H1 (cell line): Measurements from ENCODE around the gene ASTN2. TPM values are rescaled to one million over a fixed set of nuclear protein-coding genes. Genes with fewer than 3 reads are reported as not detected.

Experiments
- CTCF ChIA-PET: fragments of 300-600 bp; sonication (Branson Sonifier 250); formaldehyde crosslinking; loops from one replicate; lab custom pipeline; 2021; ENCODE audit not compliant: partially characterized antibody; lab: Charles Lee
- POLR2A ChIA-PET: fragments of 300-600 bp; sonication (Branson Sonifier 250); formaldehyde crosslinking; loops from one replicate; lab custom pipeline; 2021; ENCODE audit warnings: inconsistent platforms; ENCODE audit not compliant: partially characterized antibody; lab: Charles Lee
- DNase-seq, 2 experiments: peaks; one replicate each; pipeline versions ENCODE4 v3.0.0 to v3.0.0-alpha.2; 2010 to 2022; ENCODE audit warnings: low spot score in 2 of 2, low read depth in 1 of 2, mixed read lengths in 1 of 2
- FAIRE-seq: peaks from 2 replicates; lab custom pipeline; 2011; peaks lifted over from hg19 to GRCh38; lab: Jason Lieb, UNC
- H2AFZ ChIP-seq: 2 replicates; pipeline ENCODE4 v1.8.1; 2012; ENCODE audit warnings: low read length, inconsistent platforms
- H2AK5ac ChIP-seq: 2 replicates; pipeline ENCODE4 v1.6.1; 2013; ENCODE audit warnings: low read depth, low read length
- H2BK120ac ChIP-seq: replicated peaks from 2 replicates; pipeline ENCODE3; 2013; ENCODE audit warnings: low read depth, low read length, inconsistent platforms
- H2BK12ac ChIP-seq: 2 replicates; pipeline ENCODE4 v1.6.1; 2013; ENCODE audit warnings: low read depth, low read length
- H2BK15ac ChIP-seq: 2 replicates; pipeline ENCODE4 v1.6.1; 2013; ENCODE audit warnings: low read length
- H2BK20ac ChIP-seq: 2 replicates; pipeline ENCODE4 v1.6.1; 2013; ENCODE audit warnings: low read length
- H2BK5ac ChIP-seq: 2 replicates; pipeline ENCODE4 v1.6.1; 2013; ENCODE audit warnings: low read depth, low read length
- H3K14ac ChIP-seq: 2 replicates; pipeline ENCODE4 v1.6.1; 2013; ENCODE audit warnings: inconsistent platforms; ENCODE audit not compliant: insufficient read length
- H3K18ac ChIP-seq: 2 replicates; pipeline ENCODE4 v1.6.1; 2013; ENCODE audit warnings: low read length; ENCODE audit errors: extremely low read depth
- H3K23ac ChIP-seq: 2 replicates; pipeline ENCODE4 v1.6.1; 2013; ENCODE audit warnings: inconsistent platforms; ENCODE audit not compliant: insufficient read length
- H3K23me2 ChIP-seq: 2 replicates; pipeline ENCODE4 v1.6.1; 2013; ENCODE audit warnings: low read depth, low read length
- H3K27ac ChIP-seq: 2 replicates; pipeline ENCODE4 v1.6.1; 2011; ENCODE audit warnings: low read depth, low read length, inconsistent platforms
- H3K27me3 ChIP-seq, 4 experiments: replicated peaks in 1 of 4; 1 replicate in 1 of 4; 2 replicates in 3 of 4; pipeline versions ENCODE4 v1.6.1 to v1.8.1; 2011 to 2013; ENCODE audit warnings: low read length in 3 of 4, mild to moderate bottlenecking in 3 of 4, inconsistent platforms in 2 of 4, mixed read lengths in 2 of 4, moderate library complexity in 1 of 4; ENCODE audit not compliant: control insufficient read depth in 3 of 4, insufficient read depth in 3 of 4; ENCODE audit errors: extremely low read depth in 1 of 4
- H3K36me3 ChIP-seq, 4 experiments: 2 replicates each; pipeline versions ENCODE4 v1.6.1 to v1.8.1; 2011 to 2013; ENCODE audit warnings: mild to moderate bottlenecking in 4 of 4, low read length in 3 of 4, moderate library complexity in 2 of 4, control low read depth in 1 of 4, inconsistent platforms in 1 of 4; ENCODE audit not compliant: insufficient read depth in 4 of 4, control insufficient read depth in 2 of 4
- H3K4ac ChIP-seq: replicated peaks from 2 replicates; pipeline ENCODE3; 2013; ENCODE audit warnings: low read length, low read depth, mixed read lengths, inconsistent platforms; ENCODE audit not compliant: insufficient read length
- H3K4me1 ChIP-seq, 4 experiments: replicated peaks in 1 of 4; 1 replicate in 1 of 4; 2 replicates in 3 of 4; pipeline versions ENCODE4 v1.6.1 to v1.8.1; 2011 to 2013; ENCODE audit warnings: low read length in 3 of 4, inconsistent platforms in 2 of 4, mixed read lengths in 1 of 4; ENCODE audit not compliant: insufficient read depth in 4 of 4, control insufficient read depth in 3 of 4
- H3K4me2 ChIP-seq, 2 experiments: 2 replicates each; pipeline versions ENCODE4 v1.6.1 to v1.8.1; 2011 to 2013; ENCODE audit warnings: low read depth in 2 of 2, low read length in 2 of 2, control low read depth in 1 of 2, inconsistent platforms in 1 of 2, mild to moderate bottlenecking in 1 of 2; ENCODE audit not compliant: insufficient read depth in 1 of 2
- H3K4me3 ChIP-seq, 4 experiments: fragments of 200-600, 300-600 bp in 1 of 4; sonication (generic), shearing (Covaris generic), sonication (Bioruptor Twin) in 1 of 4; 2 replicates each; pipeline versions ENCODE4 v1.5.1 to v1.8.1; 2011 to 2016; ENCODE audit warnings: low read length in 4 of 4, low read depth in 3 of 4, control low read depth in 2 of 4, inconsistent platforms in 2 of 4, mild to moderate bottlenecking in 2 of 4, mixed read lengths in 1 of 4, moderate library complexity in 1 of 4; ENCODE audit not compliant: insufficient read depth in 2 of 4; ENCODE audit errors: extremely low read depth in 1 of 4
- H3K56ac ChIP-seq: replicated peaks from 2 replicates; pipeline ENCODE3; 2013; ENCODE audit warnings: low read depth, mild to moderate bottlenecking, mixed read lengths, low read length, inconsistent platforms; ENCODE audit not compliant: insufficient read length
- H3K79me1 ChIP-seq: 2 replicates; pipeline ENCODE4 v1.6.1; 2013; ENCODE audit warnings: low read depth, low read length, control low read depth
- H3K79me2 ChIP-seq, 2 experiments: 2 replicates each; pipeline versions ENCODE4 v1.6.1 to v1.8.1; 2012 to 2013; ENCODE audit warnings: low read length in 2 of 2, mild to moderate bottlenecking in 2 of 2, inconsistent platforms in 1 of 2; ENCODE audit not compliant: insufficient read depth in 2 of 2, control insufficient read depth in 1 of 2
- H3K9ac ChIP-seq, 4 experiments: replicated peaks in 1 of 4; 1 replicate in 1 of 4; 2 replicates in 3 of 4; pipeline versions ENCODE4 v1.6.1 to v1.8.1; 2011 to 2013; ENCODE audit warnings: low read depth in 3 of 4, low read length in 3 of 4, control low read depth in 2 of 4, mild to moderate bottlenecking in 2 of 4, moderate library complexity in 2 of 4, inconsistent platforms in 1 of 4; ENCODE audit errors: extremely low read depth in 1 of 4
- H3K9me3 ChIP-seq, 2 experiments: 2 replicates each; pipeline versions ENCODE4 v1.6.1 to v1.8.1; 2012 to 2013; ENCODE audit warnings: mild to moderate bottlenecking in 2 of 2, moderate library complexity in 2 of 2, control low read depth in 1 of 2, inconsistent platforms in 1 of 2, low read depth in 1 of 2, low read length in 1 of 2, mixed read lengths in 1 of 2; ENCODE audit not compliant: insufficient read depth in 2 of 2
- H4K20me1 ChIP-seq, 2 experiments: replicated peaks in 1 of 2; 2 replicates each; pipeline versions ENCODE3 to v1.8.1; 2011 to 2013; ENCODE audit warnings: inconsistent platforms in 2 of 2, low read length in 2 of 2, mild to moderate bottlenecking in 1 of 2; ENCODE audit not compliant: insufficient read depth in 2 of 2, control insufficient read depth in 1 of 2
- H4K5ac ChIP-seq: 2 replicates; pipeline ENCODE4 v1.6.1; 2013; ENCODE audit warnings: low read length, low read depth, mixed read lengths, inconsistent platforms; ENCODE audit not compliant: insufficient read length
- H4K8ac ChIP-seq: 2 replicates; pipeline ENCODE4 v1.8.0; 2013; ENCODE audit warnings: mild to moderate bottlenecking, moderate library complexity, low read length, inconsistent platforms; ENCODE audit not compliant: insufficient read depth; ENCODE audit errors: extremely low read depth
- H4K91ac ChIP-seq: replicated peaks from 2 replicates; pipeline ENCODE3; 2013; ENCODE audit warnings: low read length, mixed read lengths, inconsistent platforms; ENCODE audit not compliant: insufficient read length
- CREB1 ChIP-seq: IDR thresholded peaks from 2 replicates; pipeline ENCODE4 v1.6.1; 2012; ENCODE audit warnings: inconsistent platforms
- CTBP2 ChIP-seq: IDR thresholded peaks from 2 replicates; pipeline ENCODE4 v1.7.0; 2011; ENCODE audit warnings: borderline replicate concordance, mild to moderate bottlenecking, moderate library complexity, mixed read lengths, low read length; ENCODE audit not compliant: insufficient read depth, insufficient read length
- EGR1 ChIP-seq: IDR thresholded peaks from 2 replicates; pipeline ENCODE4 v1.6.1; 2011; ENCODE audit warnings: low read depth, low read length, borderline replicate concordance
- FOSL1 ChIP-seq: IDR thresholded peaks from 2 replicates; pipeline ENCODE4 v1.6.1; 2011; ENCODE audit warnings: mild to moderate bottlenecking, low read depth, low read length, moderate library complexity; ENCODE audit not compliant: insufficient read depth
- HDAC2 ChIP-seq, 2 experiments: fragments of 300-600 bp in 1 of 2; sonication (generic) in 1 of 2; IDR thresholded peaks; 2 replicates each; pipeline ENCODE4 v1.6.1; 2011 to 2012; ENCODE audit warnings: low read depth in 2 of 2, low read length in 2 of 2, mild to moderate bottlenecking in 2 of 2, moderate library complexity in 2 of 2, borderline replicate concordance in 1 of 2, inconsistent platforms in 1 of 2
- HDAC6 ChIP-seq: IDR thresholded peaks from one replicate; pipeline ENCODE4 v1.7.1; 2012; ENCODE audit warnings: low read depth, mild to moderate bottlenecking, inconsistent platforms, low read length, moderate library complexity
- JUN ChIP-seq: IDR thresholded peaks from 2 replicates; pipeline ENCODE4 v1.6.1; 2011; ENCODE audit warnings: low read depth, mild to moderate bottlenecking, improper control_type of control experiment, low read length
- KDM1A ChIP-seq: fragments of 200-600, 300-600 bp; sonication (generic); IDR thresholded peaks from 2 replicates; pipeline ENCODE4 v1.7.1; 2016; ENCODE audit warnings: mild to moderate bottlenecking, low read length, borderline replicate concordance
- RBBP5 ChIP-seq: IDR thresholded peaks from 2 replicates; pipeline ENCODE4 v1.7.1; 2012; ENCODE audit warnings: low read depth, mild to moderate bottlenecking, inconsistent platforms, low read length, moderate library complexity, borderline replicate concordance
- RNF2 ChIP-seq: fragments of 200-900, 300-1000 bp; sonication (generic); IDR thresholded peaks from 2 replicates; pipeline ENCODE4 v1.7.1; 2016; ENCODE audit warnings: borderline replicate concordance, low read depth, mild to moderate bottlenecking, antibody characterized with exemption, low read length; ENCODE audit not compliant: poor library complexity, severe bottlenecking; ENCODE audit errors: missing control alignments
- SP2 ChIP-seq: IDR thresholded peaks from 2 replicates; pipeline ENCODE4 v1.6.1; 2012; ENCODE audit warnings: mild to moderate bottlenecking, low read length, inconsistent platforms
- WGBS, 2 experiments: shearing (Covaris generic) in 1 of 2; methylation state at CpG; one replicate each; pipeline versions ENCODE4 v1.1.6 to v1.1.7; 2013 to 2015; ENCODE audit warnings: low lambda C conversion rate in 2 of 2, mixed read lengths in 2 of 2, inconsistent platforms in 1 of 2, low coverage in 1 of 2, missing lambda C conversion rate in 1 of 2; ENCODE audit not compliant: insufficient replicate concordance in 2 of 2, insufficient coverage in 1 of 2, insufficient read length in 1 of 2; ENCODE audit errors: extremely low coverage in 1 of 2, missing lambda C conversion rate in 1 of 2; 5-methylcytosine and 5-hydroxymethylcytosine counted together
- polyA plus RNA-seq, 7 experiments: library from polyadenylated mRNA; depleted of rRNA in 3 of 7; stranded (reverse) in 5 of 7; unstranded in 2 of 7; fragments of >200 nt in 5 of 7; fragments of 200-250 nt in 2 of 7; gene quantifications; 1 replicate in 5 of 7; 2 replicates in 1 of 7; 4 replicates in 1 of 7; pipeline versions ENCODE4 v1.2.1 to v1.2.3, GENCODE V29; 2011 to 2013; ENCODE audit warnings: missing spikeins in 2 of 7, mixed read lengths in 2 of 7
- total RNA-seq: library from RNA; stranded (reverse); fragmentation: NEBNext Ultra II Directional; extraction: Animal tissue kit (Norgen Biotek cat#: 25700); gene quantifications from 2 replicates; pipeline ENCODE4 v1.2.1, GENCODE V29; 2021

ASTN2 gene
- total and polyA plus RNA-seq, 2 of the 8 experiments (the other 6 are each of a cell fraction or from before 2014, with no cell fraction given), result 8.2 to 13.7 TPM

DNA sequence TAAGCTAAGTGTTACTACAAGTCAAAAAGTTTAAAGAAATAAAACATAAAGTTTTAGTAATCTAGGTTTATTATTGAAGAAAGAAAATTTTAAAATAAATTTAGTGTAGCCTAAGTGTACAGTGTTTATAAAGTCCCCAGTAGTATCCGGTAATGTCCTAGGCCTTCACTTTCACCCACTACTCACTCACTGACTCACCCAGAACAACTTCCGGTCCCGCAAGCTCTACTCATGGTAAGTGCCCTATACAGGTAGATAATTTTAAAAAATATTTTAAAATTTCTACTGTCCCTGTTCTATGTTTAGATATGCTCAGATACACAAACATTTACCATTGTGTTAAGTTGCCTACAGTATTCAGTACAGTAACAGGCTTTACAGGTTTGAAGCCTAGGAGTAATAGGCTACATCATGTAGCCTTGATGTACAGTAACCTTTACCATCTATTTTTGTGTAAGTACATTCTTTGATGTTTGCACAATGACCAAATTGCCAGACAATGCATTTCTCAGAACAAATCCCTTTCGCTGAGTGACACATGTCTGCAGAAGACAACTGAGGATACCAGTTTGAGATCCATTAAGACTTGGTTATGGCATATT, 474.1 kb downstream of the ASTN2 start:
- no peak overlapping the region for H2BK12ac ChIP-seq
- H3K18ac ChIP-seq, result no peak overlapping the region
- no peak overlapping the region for H4K8ac ChIP-seq
- H3K79me2 ChIP-seq, result no peaks in the 10 kb centered on the region
- H2BK5ac ChIP-seq, result no peak overlapping the region
- H3K27ac ChIP-seq, result no peak overlapping the region
- no peak overlapping the region for H2BK120ac ChIP-seq
- H3K79me1 ChIP-seq, result no peaks in the 10 kb centered on the region
- no peak overlapping the region for H3K56ac ChIP-seq
- H3K4me3 ChIP-seq, result no peak overlapping the region
- H3K23me2 ChIP-seq, result peaks cover 3% of the 10 kb centered on the region; the same call in 1 of the 2 replicates
- H2BK20ac ChIP-seq, result no peak overlapping the region
- no peak overlapping the region for H3K23ac ChIP-seq
- no peak overlapping the region for H2AK5ac ChIP-seq
- WGBS, 2 experiments, result 90% methylated on average over 4 of the region's 4 CpGs; no CpG with 5 or more reads in 1 of the 2 experiments
- CTCF ChIA-PET, result interaction anchor here (1.0 to 1.6 kb wide), 4 partner anchors 31 to 471 kb away, joined by 3 to 4 read pairs (median 4); no protein-coding TSS in a partner anchor
- H3K4me2 ChIP-seq, result no peak overlapping the region
- no peak overlapping the region for H3K14ac ChIP-seq
- DNase-seq (no peak), FAIRE-seq (no peak)
- no peak overlapping the region for H4K5ac ChIP-seq
- no peak overlapping the region for H2AFZ ChIP-seq
- H2BK15ac ChIP-seq, result no peak overlapping the region
- no peak overlapping the region for H3K4ac ChIP-seq
- H3K27me3 ChIP-seq, result no peaks in the 10 kb centered on the region
- POLR2A ChIA-PET, result no interaction called here
- no peaks in the 10 kb centered on the region for H4K20me1 ChIP-seq
- H3K9ac ChIP-seq, result no peak overlapping the region
- no peaks in the 10 kb centered on the region for H3K36me3 ChIP-seq
- no peaks in the 10 kb centered on the region for H3K9me3 ChIP-seq
- peaks cover 0 to 6% (median 2%) of the 10 kb centered on the region in 4 experiments; a peak in 2 of 7 replicates for H3K4me1 ChIP-seq
- H4K91ac ChIP-seq, result no peak overlapping the region
- TF ChIP-seq CREB1, result no peak
- TF ChIP-seq SP2, result no peak
- no peak for TF ChIP-seq JUN
- TF ChIP-seq HDAC2 (IDR thresholded peaks at IDR 0.05; ENCODE audit: borderline replicate concordance in 1 of 2, low read depth in 2 of 2, low read length in 2 of 2), result no peak
- TF ChIP-seq HDAC6, result no peak
- TF ChIP-seq CTBP2, result no peak
- no peak for TF ChIP-seq KDM1A
- no peak for TF ChIP-seq FOSL1
- no peak for TF ChIP-seq RBBP5
- no peak for TF ChIP-seq RNF2
- no peak for TF ChIP-seq EGR1
